A673 (cell line): Measurements from ENCODE around the gene ATP10A. TPM values are rescaled to one million over a fixed set of nuclear protein-coding genes. Genes with fewer than 3 reads are reported as not detected.

Experiments used
- BruUV-seq: library from RNA; stranded (reverse); fragments of 400-500 nt; replicated peaks from 2 replicates; lab custom pipeline; 2021; lab: Mats Ljungman, UMichigan
- CTCF ChIA-PET: fragments of 300-600 bp; sonication (Branson Sonifier 250); formaldehyde crosslinking; loops from one replicate; lab custom pipeline; 2022; ENCODE audit warnings: antibody characterized with exemption; lab: Charles Lee
- POLR2A ChIA-PET: fragments of 300-600 bp; sonication (Branson Sonifier 250); formaldehyde crosslinking; loops from one replicate; lab custom pipeline; 2022; ENCODE audit warnings: antibody characterized with exemption; ENCODE audit not compliant: low non-redundant PET; lab: Charles Lee
- DNase-seq: peaks from one replicate; pipeline ENCODE4 v3.0.0-alpha.2; 2015; ENCODE audit warnings: low spot score
- H3K27ac ChIP-seq: fragments of 200-600 bp; sonication (generic); 2 replicates; pipeline ENCODE4 v1.5.1; 2016; ENCODE audit warnings: mixed run types, low read depth, mild to moderate bottlenecking, mixed read lengths, antibody characterized with exemption, low read length; ENCODE audit not compliant: poor library complexity, severe bottlenecking
- H3K27me3 ChIP-seq: fragments of 200-600 bp; sonication (generic); replicated peaks from 2 replicates; pipeline ENCODE4 v1.6.1; 2017; ENCODE audit warnings: mixed run types, low read depth, mild to moderate bottlenecking, mixed read lengths, antibody characterized with exemption, low read length; ENCODE audit not compliant: insufficient read depth, poor library complexity
- H3K36me3 ChIP-seq: fragments of 200-600 bp; sonication (generic); 2 replicates; pipeline ENCODE4 v1.6.1; 2016; ENCODE audit warnings: mixed run types, mild to moderate bottlenecking, mixed read lengths, antibody characterized with exemption, low read length; ENCODE audit not compliant: insufficient read depth, poor library complexity, severe bottlenecking
- H3K4me1 ChIP-seq: fragments of 200-600 bp; sonication (generic); 2 replicates; pipeline ENCODE4 v1.6.1; 2017; ENCODE audit warnings: mixed run types, mild to moderate bottlenecking, mixed read lengths, antibody characterized with exemption, low read length; ENCODE audit not compliant: insufficient read depth, poor library complexity, severe bottlenecking
- H3K4me3 ChIP-seq: fragments of 200-600 bp; sonication (generic); 2 replicates; pipeline ENCODE4 v1.5.1; 2016; ENCODE audit warnings: low read depth, mixed run types, mild to moderate bottlenecking, mixed read lengths, low read length; ENCODE audit not compliant: poor library complexity, severe bottlenecking
- H3K9me3 ChIP-seq: fragments of 200-600 bp; sonication (generic); 2 replicates; pipeline ENCODE4 v1.6.1; 2016; ENCODE audit warnings: mixed run types, low read depth, mild to moderate bottlenecking, mixed read lengths, antibody characterized with exemption, low read length; ENCODE audit not compliant: poor library complexity, severe bottlenecking
- EZH2 ChIP-seq: fragments of 200-600 bp; sonication (generic); IDR thresholded peaks from 2 replicates; pipeline ENCODE4 v1.6.1; 2017; ENCODE audit warnings: borderline replicate concordance, low read depth, mild to moderate bottlenecking, mixed read lengths, antibody characterized with exemption, low read length; ENCODE audit not compliant: poor library complexity, severe bottlenecking
- intact Hi-C: fragments of 100-400 bp; cut with micrococcal nuclease; formaldehyde crosslinking; loops from one replicate; pipeline ENCODE4 v1.10.0; 2022; ENCODE audit not compliant: unreplicated experiment
- total RNA-seq: library from RNA; stranded (reverse); gene quantifications from 2 replicates; pipeline ENCODE4 v1.2.3, GENCODE V29; 2021
- TF ChIP-seq, protein P1 (sequence below): fragments of 300-800, 200-600 bp; sonication (generic); conservative IDR thresholded peaks from 2 replicates; pipeline ENCODE4 v1.5.1; 2017; ENCODE audit warnings: low read depth, mild to moderate bottlenecking, antibody characterized with exemption, low read length, moderate library complexity, mixed read lengths

ATP10A gene
- total RNA-seq, 1 experiment from 2014 or later = not detected

DNA sequence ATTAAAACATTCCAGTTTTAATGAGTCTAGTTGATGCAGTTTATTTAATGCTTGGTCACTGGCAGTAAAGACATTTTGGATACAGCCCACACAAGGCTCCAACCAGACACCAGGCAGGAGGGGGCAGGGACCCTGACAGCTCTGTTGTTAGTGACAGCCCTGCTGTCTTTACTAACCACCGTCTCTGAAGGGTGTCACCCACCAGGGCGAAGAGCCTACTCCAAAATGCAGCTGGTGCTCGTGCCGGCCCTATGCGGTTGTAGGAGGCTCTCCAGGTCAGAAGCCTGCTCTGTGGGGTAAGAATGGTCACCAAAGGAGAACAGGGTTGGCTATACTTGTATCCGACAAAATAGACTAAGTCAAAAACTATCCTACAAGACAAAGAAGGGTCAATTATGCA lies 132.2 kb downstream of the ATP10A start:
- POLR2A ChIA-PET = no interaction called here
- H3K27ac ChIP-seq = no peak overlapping the region
- no TSS peak for BruUV-seq
- no peak overlapping the region for H3K4me3 ChIP-seq
- H3K36me3 ChIP-seq = no peaks in the 10 kb centered on the region
- CTCF ChIA-PET = no interaction called here
- H3K4me1 ChIP-seq = no peaks in the 10 kb centered on the region
- H3K27me3 ChIP-seq = no peaks in the 10 kb centered on the region
- no peak for TF ChIP-seq EZH2
- TF ChIP-seq, protein P1, sequence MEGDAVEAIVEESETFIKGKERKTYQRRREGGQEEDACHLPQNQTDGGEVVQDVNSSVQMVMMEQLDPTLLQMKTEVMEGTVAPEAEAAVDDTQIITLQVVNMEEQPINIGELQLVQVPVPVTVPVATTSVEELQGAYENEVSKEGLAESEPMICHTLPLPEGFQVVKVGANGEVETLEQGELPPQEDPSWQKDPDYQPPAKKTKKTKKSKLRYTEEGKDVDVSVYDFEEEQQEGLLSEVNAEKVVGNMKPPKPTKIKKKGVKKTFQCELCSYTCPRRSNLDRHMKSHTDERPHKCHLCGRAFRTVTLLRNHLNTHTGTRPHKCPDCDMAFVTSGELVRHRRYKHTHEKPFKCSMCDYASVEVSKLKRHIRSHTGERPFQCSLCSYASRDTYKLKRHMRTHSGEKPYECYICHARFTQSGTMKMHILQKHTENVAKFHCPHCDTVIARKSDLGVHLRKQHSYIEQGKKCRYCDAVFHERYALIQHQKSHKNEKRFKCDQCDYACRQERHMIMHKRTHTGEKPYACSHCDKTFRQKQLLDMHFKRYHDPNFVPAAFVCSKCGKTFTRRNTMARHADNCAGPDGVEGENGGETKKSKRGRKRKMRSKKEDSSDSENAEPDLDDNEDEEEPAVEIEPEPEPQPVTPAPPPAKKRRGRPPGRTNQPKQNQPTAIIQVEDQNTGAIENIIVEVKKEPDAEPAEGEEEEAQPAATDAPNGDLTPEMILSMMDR = no peak
- DNase-seq = no peak
- intact Hi-C loops = no loop called here
- peaks cover 9% of the 10 kb centered on the region for H3K9me3 ChIP-seq

DNA sequence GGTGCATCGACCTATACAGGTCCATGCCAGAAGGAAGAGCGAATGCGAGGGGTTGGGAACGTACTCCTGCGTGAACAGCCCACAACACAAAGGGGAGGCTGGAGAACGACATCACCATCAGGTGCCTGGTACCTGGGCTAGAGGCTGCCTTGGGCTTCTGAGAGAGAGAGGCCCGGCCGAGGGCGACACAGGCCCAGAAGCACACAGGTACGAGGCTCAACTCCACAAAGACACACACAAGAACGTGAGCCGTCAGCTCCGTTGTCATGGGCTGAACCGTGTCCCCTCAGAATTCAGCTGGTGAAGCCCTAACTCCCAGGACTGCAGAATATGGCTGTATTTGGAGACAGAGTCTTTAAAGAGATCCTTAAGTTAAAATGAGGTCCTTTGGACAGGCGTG lies 134.3 kb downstream of the ATP10A start:
- DNase-seq = no peak

DNA sequence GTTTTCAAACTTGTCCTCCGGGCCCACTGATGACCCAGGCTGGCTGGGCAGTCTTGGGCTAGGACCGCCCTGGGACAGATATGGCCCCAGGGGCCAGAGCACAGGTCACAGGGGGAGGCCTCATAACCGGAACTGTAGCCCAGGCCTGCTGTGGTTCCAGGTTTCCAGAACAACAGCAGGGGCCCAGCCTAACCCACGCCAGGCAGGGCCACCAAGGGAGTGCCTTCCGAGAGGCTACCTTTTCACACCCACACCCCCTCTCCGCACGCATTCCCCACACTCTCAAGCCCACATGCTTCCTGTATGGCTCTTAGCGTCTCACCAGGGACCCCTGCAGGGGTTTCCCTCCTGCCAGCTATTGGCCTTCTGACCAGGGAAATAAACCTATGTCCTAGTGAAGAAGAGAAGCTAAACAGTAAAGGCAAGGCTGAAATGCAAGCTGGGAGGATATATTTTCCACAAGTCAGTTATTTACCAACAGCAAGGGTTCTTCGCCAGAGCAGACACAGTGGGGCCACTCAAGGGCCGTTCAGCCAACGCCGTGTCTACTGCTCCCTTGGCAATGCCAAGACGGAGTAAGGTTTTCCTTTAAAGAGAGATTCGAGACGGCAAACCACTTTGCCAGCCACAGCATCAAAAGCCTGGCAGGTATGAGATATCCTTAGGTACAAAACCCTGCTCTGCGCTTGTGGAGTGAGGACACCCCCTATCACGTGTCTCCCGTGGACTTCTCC lies 135.1 kb downstream of the ATP10A start:
- intact Hi-C loops = no loop called here
- Histone ChIP-seq H3K27me3 (no peaks in the 10 kb centered on the region), H3K27ac (no peak overlapping the region), H3K4me3 (no peak overlapping the region), H3K36me3 (no peaks in the 10 kb centered on the region), H3K4me1 (no peaks in the 10 kb centered on the region), H3K9me3 (peaks cover 15% of the 10 kb centered on the region)
- POLR2A ChIA-PET = no interaction called here
- TF ChIP-seq EZH2 = no peak
- TF ChIP-seq, protein P1 = no peak
- CTCF ChIA-PET = no interaction called here
- no TSS peak for BruUV-seq
- no peak for DNase-seq

More for the DNA sequence above, 134.3 kb downstream of the ATP10A start:
- CTCF ChIA-PET = no interaction called here
- H3K4me1 ChIP-seq = no peaks in the 10 kb centered on the region
- TF ChIP-seq, protein P1 = no peak
- no peak for TF ChIP-seq EZH2
- H3K36me3 ChIP-seq = no peaks in the 10 kb centered on the region
- POLR2A ChIA-PET = no interaction called here
- H3K9me3 ChIP-seq = peaks cover 15% of the 10 kb centered on the region
- intact Hi-C loops = no loop called here
- no TSS peak for BruUV-seq
- no peak overlapping the region for H3K27ac ChIP-seq
- no peaks in the 10 kb centered on the region for H3K27me3 ChIP-seq
- no peak overlapping the region for H3K4me3 ChIP-seq
